Measurements from ENCODE around the gene CD22.
A peak's percentile ranks its signal among the peaks of the same experiment; 100 is the strongest.
"Not testable (repeated sequence)": the region's sequence is repeated elsewhere in the genome, so short reads cannot be mapped to it uniquely, and the experiment has no call there.

CD22 gene

DNA sequence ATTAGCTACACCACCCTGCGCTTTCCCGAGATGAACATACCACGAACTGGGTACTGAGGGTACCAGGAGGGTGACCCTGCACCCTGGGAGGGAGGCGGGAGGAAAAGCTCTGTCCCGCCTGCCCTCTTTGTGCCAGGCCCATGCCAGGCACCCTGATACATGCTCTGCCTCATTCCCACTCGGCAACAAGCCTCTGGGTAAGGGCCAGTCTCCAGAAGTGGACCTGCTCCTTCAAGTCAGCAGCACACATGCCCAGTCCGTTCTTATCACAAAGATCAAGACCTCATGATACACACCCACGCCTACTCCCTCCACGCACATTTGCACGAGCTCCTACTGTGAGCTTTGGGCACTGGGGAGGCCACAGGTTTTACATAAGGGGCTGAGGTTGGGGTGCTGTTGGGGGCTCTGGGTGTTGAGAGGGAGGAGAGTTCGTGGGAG lies 16.7 kb downstream of the CD22 start:
- no peak for DNase-seq

DNA sequence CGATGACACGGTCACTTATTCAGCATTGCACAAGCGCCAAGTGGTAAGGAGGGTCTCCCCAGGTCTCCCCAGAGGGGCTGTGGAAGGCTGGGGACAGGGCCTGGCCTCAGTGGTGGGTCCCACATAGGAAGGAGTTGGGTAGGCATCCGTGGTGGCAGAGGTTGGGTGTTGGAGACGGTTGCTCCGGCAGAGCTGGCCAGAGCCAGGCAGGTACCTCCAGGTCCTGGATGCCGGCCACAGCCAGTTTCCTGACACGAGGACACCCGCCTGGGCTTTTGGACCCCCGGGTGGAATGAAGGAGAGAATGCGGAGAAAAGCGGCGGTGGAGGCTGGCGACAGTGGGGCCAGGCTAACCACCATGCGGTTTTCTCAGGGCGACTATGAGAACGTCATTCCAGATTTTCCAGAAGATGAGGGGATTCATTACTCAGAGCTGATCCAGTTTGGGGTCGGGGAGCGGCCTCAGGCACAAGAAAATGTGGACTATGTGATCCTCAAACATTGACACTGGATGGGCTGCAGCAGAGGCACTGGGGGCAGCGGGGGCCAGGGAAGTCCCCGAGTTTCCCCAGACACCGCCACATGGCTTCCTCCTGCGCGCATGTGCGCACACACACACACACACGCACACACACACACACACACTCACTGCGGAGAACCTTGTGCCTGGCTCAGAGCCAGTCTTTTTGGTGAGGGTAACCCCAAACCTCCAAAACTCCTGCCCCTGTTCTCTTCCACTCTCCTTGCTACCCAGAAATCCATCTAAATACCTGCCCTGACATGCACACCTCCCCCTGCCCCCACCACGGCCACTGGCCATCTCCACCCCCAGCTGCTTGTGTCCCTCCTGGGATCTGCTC lies 17.4 kb downstream of the CD22 start:
- DNase-seq, result peak; percentile 67

DNA sequence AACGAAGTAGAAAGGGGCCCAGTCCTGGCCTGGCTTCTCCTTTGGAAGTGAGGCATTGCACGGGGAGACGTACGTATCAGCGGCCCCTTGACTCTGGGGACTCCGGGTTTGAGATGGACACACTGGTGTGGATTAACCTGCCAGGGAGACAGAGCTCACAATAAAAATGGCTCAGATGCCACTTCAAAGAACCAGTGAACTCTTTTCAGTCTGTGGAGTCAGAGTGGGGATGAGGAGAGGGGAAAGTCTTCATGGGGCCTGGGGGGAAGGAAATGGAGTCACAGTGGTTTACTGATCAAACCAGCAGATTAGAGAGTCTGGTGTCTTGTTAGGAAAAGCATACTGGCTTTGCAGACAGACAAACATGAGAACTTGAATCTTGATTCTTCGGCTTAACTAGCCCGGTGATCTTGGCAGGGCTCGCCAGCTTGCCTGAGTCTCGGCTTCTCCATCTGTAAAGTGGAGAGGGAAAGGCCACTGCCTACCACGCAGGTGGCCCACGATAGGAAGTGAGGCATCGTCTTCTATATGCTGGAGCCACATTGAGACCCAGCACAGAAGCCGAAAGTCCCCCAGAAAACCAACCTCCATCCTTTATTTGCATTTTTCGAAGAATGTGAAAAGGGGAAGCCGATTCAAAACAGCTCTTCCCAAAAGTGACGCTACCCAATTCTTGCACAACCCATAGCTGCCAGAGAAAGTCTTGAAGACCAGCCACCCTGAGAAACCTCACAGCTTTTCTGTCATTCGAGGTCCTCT lies 18.4 kb downstream of the CD22 start, which contains the start of gene FFAR1:
FFAR1 (plus strand) TSS at position 732 of the 759 bp plus-strand sequence. CDS start 3,650 bp downstream, outside the sequence.
- DNase-seq, result peak; percentile 33

DNA sequence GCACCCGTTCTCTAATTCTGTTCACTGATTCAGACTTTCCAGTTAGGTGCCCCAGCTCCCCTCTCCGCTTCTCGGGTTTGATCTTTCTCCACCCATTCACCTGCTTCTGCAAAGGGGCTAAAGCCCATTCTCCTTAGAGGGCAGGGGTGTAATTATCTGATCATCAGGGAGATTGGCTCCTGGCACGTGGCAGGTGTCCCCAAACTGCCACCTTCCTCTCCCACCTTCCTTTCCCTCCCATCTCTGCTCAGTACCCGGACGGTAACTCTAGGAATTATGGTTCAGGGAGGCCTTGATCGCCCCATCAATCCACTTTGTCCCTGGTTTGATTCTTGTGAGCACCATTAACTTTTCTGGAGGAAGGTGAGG lies 18.9 kb downstream of the CD22 start:
- DNase-seq, result no peak

DNA sequence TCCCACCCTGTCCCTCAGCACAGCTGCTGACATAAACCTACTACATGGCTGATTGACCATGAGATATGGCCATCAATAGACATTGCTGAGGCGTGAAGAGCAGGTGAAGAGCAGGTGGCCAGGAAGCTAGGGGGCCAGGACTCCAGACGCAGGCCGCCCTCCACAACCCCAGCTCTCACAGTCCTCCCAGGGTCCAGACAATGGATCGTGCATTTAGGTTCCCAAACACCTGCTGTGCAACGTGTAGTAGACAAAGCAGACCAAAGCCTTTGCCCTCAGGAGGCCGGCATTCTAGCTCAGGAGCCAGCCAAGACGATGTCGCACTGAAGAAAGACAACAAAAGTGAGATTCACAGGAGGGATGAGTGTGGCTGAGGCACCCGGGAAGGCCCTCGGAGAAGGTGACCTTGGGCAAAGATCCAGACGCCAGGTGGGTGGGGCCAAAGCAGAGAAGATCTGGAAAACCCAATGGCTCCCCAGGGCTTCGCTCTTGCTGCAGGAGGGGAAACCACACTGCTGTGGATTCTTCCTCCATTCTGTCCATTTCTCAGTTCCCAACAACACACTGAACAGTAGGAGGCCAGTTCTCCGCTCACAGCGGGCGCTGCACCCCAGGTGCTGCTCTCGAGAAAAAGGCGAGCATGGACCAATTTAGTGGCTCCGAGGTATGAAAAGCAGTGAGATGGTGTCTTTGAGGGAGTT lies 20.1 kb downstream of the CD22 start:
- DNase-seq, result no peak

DNA sequence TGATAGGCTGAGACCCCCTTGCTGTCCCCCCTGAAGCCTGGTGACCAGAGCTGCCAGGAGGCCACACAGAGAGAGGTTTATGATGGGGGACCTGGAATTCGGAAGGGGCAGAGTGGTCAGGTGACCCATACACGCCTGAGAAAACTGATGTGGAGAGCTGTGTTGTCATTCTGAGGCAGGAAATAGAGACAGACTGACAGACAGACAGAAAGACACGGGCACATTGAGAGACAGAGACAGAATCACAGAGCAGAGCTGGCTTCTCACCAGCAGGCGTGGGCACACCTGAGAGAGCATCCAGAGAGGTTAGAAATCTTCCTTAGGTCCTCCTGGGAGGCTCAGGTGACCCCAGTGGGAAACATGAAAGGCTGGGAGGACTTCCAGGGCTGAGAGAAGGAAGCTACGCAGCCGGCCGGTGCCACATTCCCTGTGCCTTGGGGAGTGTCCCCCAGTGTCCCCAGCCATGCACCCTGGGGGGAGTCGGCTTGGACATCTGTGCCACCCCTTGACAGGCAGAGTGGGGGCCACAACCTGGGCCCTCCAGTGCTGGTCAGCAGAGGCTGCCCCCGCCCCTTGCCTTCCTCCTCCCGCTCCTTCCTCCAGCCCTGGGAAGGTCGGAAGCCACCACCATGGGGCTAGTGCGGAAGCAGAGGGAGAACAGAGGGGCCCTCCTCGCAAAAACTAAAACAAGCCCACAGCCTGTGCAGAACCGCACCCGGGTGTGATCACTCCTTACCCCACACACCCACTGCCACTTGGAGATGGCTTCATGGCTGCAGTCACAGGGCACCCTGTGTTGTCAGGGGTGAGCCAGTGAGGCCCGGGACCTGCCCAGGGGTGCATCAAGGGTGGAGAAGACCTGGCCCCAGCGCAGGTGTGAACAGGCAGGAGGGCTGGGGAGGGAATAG lies 20.9 kb downstream of the CD22 start:
- no peak for DNase-seq

DNA sequence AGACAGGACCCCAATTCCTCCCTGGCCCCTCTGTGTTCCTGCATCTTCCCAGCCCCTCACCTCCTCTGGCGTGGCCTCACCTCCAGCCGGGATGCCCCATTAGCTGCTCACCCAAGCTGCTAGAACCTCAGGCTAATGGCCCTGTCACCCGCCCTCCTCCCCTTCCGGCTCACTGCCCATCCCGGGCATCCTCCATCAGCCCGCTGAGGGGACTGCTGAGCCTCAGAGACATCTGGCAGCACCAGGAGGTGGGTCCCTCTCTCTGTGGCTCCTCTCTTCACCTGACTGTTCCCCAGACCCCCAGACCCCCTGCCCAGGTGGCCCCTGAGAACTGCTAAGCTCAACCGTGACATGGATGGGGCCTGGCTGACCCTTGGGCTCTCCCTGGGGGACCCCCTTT lies 21.6 kb downstream of the CD22 start:
- no peak for DNase-seq

DNA sequence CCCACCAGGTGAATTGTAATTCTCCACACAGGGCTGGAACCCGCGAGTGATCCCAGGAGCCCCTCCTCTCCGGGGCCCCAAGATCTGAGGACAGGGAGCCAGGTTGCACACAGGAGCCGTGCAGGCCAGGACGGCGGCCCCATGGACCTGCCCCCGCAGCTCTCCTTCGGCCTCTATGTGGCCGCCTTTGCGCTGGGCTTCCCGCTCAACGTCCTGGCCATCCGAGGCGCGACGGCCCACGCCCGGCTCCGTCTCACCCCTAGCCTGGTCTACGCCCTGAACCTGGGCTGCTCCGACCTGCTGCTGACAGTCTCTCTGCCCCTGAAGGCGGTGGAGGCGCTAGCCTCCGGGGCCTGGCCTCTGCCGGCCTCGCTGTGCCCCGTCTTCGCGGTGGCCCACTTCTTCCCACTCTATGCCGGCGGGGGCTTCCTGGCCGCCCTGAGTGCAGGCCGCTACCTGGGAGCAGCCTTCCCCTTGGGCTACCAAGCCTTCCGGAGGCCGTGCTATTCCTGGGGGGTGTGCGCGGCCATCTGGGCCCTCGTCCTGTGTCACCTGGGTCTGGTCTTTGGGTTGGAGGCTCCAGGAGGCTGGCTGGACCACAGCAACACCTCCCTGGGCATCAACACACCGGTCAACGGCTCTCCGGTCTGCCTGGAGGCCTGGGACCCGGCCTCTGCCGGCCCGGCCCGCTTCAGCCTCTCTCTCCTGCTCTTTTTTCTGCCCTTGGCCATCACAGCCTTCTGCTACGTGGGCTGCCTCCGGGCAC lies 22.6 kb downstream of the CD22 start:
- no peak for DNase-seq

DNA sequence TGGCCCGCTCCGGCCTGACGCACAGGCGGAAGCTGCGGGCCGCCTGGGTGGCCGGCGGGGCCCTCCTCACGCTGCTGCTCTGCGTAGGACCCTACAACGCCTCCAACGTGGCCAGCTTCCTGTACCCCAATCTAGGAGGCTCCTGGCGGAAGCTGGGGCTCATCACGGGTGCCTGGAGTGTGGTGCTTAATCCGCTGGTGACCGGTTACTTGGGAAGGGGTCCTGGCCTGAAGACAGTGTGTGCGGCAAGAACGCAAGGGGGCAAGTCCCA lies 23.1 kb downstream of the CD22 start:
- DNase-seq, result no peak

DNA sequence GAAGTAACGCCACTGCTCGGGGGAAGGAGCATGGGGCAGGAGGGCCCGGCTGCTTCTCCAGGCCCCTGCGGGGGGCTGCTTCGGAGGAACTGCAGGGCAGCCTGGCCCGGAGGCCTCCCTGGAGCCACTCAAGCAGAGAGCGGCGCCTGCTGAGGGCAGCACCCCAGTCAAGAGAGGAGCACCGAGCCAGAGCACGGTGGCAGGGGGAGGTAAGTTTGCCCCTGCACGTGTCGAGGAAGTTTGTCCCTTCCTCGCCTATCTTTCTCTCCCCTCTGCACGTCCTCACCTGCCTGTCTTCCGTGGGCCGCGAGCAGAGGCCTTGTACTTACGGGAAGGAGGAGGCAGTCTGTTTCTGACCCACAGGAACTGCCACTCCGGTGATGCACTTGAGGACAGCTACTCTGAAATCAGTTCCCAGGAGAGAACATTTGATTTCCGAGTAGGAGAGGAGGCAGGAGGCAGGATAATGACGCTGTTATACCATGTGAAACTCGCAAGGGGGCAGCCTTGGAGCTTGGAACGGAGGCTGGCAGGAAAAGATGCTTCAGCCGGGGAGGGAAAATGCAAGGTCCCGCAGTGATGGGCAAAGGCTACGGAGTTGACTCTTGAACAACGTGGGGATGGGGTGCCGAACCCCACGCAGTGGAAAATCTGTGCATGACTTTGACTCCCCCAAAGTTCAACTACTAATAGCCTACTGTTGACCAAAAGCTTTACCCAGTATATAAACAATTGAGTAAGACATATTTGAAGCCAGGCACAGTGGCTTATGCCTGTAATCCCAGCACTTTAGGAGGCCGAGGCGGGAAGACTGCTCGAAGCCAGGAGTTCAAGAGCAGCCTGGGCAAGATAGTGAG lies 23.7 kb downstream of the CD22 start:
- peak; percentile 57 for DNase-seq

DNA sequence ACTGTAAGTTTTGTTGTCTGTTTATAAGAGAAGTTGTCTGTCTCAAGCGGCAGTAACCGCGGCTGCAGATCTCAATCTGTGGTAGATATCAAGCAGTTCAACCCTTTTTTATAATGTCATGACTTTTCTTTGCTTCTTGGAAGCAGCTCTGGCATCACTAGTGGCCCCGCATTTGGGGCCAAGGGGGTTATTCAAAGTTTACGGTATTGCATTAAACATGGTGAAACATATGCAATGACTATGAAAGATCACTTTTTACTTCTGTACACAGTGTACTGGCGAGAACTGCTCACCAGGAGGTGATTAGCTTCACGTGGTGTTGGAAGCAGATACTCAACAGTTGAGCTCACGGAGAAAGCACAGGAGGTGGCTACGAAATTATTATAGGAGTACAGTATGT lies 24.6 kb downstream of the CD22 start:
- no peak for DNase-seq

DNA sequence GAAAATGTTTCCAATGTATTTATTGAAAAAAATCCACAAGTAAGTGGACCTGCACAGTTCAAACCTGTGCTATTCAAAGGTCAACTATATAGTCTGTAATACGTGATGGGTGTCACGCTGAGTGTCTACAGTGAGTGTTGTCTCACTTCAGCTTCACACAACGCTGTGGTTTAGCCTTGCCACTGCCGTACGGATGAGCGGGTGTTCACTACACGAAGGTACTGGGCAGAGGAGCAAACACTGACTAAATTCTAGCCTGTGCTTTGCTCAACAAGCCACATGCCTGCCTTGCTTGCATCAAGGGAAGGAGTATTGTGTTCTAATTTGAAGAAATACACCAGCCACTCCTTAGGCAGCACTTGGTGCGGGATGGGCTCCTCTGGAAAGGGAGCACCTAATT lies 25.9 kb downstream of the CD22 start:
- DNase-seq, result no peak

DNA sequence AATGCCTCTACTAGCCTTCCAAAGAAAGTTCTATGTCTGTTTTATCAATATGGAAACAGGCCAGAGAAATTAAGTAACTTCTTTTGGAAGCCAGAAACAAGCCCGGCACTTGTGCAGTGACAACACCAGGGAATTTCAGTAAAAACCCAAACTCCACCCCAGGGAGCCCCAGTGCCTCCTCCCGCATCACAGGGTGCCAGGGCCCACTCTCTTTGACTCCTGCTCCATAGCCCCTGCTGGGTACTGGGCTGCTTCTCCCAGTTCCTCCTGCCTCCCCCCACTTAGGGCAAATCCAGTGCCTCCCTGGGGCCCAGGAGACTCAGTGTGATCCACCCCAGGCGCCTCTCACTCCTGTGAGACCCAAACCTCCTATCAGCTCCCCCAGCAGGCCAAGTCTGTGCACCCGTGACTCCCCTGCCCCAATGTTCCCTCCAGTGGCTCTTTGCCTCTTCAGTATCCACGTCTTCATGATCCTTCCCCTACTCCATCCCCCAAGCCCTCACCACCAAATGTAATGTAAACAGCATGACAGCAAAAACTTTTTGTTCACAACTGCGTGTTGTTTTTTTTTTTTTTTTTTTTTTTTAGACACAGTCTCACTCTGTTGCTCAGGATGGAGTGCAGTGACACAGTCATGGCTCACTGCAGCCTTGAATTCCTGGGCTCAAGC lies 26.9 kb downstream of the CD22 start:
- no peak for DNase-seq

DNA sequence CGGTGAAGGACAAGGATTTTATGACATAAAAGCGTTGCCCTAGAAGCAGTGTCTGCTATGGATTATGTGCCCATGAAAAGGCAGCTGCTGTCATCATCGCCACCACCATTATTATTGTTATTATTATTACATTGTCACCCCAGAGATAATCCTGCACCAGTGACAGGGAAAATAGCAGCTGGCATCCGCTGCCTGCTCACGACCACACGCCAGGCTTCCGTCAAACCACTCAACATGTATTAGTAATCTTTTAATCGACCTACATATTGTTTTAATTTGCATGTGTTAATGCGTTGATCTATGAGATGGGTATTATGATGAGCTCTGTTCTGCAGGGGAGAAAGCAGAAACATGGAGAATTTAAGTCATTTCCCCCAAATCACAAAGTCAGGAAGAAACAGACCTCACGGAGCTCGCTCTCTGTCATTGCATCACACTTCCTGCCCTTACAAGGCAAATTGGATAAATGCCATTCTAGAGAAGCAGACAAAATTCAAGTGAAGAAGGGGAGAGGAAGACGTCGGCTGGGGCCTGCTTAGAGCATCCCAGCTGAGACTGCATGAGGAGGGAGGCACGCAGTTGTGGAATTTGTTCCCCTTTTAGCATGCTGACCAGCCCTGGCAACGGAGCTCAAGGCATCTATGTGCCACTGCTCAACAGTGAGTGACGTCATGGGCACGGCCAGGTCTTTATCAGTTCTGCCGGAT lies 29.0 kb downstream of the CD22 start, which contains the start of gene FFAR3:
FFAR3 (plus strand) TSS at position 594 of the 707 bp plus-strand sequence. CDS start 431 bp downstream, outside the sequence.
- no peak for DNase-seq

DNA sequence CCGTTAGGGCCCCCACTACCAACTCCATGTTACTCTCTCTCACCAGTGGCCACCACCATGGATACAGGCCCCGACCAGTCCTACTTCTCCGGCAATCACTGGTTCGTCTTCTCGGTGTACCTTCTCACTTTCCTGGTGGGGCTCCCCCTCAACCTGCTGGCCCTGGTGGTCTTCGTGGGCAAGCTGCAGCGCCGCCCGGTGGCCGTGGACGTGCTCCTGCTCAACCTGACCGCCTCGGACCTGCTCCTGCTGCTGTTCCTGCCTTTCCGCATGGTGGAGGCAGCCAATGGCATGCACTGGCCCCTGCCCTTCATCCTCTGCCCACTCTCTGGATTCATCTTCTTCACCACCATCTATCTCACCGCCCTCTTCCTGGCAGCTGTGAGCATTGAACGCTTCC lies 29.8 kb downstream of the CD22 start:
- not testable (repeated sequence) for DNase-seq

DNA sequence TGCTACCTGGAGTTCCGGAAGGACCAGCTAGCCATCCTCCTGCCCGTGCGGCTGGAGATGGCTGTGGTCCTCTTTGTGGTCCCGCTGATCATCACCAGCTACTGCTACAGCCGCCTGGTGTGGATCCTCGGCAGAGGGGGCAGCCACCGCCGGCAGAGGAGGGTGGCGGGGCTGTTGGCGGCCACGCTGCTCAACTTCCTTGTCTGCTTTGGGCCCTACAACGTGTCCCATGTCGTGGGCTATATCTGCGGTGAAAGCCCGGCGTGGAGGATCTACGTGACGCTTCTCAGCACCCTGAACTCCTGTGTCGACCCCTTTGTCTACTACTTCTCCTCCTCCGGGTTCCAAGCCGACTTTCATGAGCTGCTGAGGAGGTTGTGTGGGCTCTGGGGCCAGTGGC lies 30.4 kb downstream of the CD22 start:
- DNase-seq, result not testable (repeated sequence)

DNA sequence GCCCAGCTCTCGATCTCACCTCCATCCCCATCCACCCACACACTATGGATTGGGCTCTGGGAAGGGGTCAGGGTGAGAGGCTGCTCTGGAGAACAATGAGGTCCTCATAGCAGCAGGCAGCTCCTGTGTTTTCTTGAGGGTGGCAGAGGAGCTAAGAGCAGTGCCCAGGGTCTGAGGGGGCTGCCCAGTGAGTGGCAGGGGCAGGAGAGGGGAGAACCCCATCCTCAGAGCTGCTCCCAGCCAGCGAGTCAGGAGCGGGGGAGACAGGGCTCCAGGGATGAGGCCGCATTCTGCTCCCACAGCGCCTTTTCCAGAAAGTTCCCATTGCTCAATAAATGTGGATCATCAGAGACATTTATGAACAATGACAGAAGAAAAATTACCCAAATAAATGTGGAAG lies 31.1 kb downstream of the CD22 start:
- not testable (repeated sequence) for DNase-seq

DNA sequence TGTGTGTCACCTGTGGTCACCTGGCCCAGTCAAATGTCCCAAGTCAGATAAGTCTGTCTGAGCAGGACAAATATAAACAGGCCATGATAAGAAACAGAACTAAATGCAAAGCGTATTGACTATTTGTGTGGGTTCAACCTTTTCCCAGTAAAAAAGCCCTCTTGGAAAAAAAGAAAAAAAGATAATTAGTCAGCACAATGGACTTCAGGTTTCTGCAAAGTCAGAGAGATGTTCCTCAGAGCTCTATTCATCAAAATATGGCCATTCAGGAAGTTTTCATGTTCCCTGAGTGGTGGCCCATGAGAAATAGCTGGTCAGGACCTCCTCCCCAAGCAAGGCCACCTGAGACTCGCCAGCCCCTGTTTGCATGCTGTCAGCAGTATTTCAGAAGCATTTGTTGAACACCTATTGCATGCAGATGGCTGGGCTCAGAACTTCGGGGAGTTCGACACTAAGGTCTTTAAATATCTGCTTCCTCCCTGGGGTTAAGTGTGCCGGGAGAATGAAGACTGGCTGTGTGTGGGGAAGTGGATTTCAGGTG lies 32.0 kb downstream of the CD22 start:
- DNase-seq, result no peak
